ENCODE measurements around the gene LRRK1. TPM values are rescaled to one million over a fixed set of nuclear protein-coding genes. Genes with fewer than 3 reads are reported as not detected.

LRRK1 gene
- total RNA-seq, 1 donor from 2014 or later = 4.2 TPM

DNA sequence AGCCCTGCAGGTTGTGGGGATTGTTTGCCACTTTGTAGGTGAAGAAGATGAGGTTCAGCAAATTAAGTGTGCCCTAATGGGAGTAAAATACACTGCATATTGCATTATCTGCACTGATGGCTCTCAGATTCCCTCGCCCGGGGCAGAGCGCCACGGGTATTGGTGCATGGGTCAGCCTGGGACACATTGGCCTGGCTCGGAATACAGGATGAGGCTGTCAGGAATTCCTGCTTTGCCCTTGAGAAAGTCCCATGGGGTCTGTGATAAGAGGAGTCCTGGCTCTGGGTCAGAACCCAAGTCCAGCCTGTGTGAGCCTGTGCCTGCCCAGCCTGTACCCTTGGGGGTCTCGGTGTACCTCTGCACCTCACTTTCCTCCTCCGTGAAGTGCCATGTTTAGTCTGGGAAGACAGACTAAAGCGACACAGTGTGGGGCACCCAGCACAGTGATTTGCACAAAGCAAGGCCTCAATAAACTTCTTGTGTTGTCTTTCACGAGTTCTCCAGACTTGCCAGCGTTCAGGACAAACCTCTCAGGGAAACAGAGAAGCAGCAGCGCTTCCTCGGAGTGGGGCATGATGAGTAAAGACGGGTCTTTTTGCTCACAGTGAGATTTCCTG is 107.6 kb downstream of the LRRK1 start:
- FAIRE-seq = no peak
- no peak for DNase-seq (ENCODE audit: low read depth)
- no peaks in the 10 kb centered on the region for H3K27me3 ChIP-seq (ENCODE audit: control insufficient read depth, insufficient read depth, low read length)
- H3K4me3 ChIP-seq (ENCODE audit: low read depth, low read length) = no peak overlapping the region
- TF ChIP-seq, protein P1, sequence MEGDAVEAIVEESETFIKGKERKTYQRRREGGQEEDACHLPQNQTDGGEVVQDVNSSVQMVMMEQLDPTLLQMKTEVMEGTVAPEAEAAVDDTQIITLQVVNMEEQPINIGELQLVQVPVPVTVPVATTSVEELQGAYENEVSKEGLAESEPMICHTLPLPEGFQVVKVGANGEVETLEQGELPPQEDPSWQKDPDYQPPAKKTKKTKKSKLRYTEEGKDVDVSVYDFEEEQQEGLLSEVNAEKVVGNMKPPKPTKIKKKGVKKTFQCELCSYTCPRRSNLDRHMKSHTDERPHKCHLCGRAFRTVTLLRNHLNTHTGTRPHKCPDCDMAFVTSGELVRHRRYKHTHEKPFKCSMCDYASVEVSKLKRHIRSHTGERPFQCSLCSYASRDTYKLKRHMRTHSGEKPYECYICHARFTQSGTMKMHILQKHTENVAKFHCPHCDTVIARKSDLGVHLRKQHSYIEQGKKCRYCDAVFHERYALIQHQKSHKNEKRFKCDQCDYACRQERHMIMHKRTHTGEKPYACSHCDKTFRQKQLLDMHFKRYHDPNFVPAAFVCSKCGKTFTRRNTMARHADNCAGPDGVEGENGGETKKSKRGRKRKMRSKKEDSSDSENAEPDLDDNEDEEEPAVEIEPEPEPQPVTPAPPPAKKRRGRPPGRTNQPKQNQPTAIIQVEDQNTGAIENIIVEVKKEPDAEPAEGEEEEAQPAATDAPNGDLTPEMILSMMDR (IDR thresholded peaks at IDR 0.05; ENCODE audit: insufficient read depth, low read length, severe bottlenecking) = no peak
- peaks cover 11% of the 10 kb centered on the region for H3K36me3 ChIP-seq (ENCODE audit: control insufficient read depth, insufficient read depth, low read length)

DNA sequence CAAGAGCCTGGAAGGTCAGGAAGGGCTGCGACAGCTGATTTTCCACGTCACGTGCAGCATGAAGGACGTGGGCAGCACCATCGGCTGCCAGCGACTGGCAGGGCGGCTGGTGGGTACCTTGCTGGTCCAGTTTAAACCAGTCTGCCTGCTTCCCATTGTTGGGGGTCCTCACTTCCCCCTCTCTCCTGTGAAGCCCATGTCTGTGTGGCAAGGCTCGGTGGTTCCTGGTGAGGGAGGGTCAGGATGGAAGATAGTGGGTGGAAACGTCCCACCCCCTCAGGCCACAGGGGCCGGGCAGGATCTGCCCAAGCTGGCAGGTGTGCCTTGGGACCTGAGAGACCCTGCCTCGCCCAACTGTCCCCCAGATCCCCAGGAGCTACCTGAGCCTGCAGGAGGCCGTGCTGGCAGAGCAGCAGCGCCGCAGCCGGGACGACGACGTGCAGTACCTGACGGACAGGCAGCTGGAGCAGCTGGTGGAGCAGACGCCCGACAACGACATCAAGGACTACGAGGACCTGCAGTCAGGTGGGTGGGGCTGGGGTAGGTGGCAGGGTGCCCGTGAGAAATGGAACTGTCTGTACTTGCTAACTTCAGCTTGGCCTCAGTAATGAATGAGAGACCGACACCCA is 108.2 kb downstream of the LRRK1 start:
- peaks cover 9% of the 10 kb centered on the region for H3K36me3 ChIP-seq (ENCODE audit: control insufficient read depth, insufficient read depth, low read length)
- TF ChIP-seq, protein P1 (IDR thresholded peaks at IDR 0.05; ENCODE audit: insufficient read depth, low read length, severe bottlenecking) = no peak
- FAIRE-seq (no peak), DNase-seq (ENCODE audit: low read depth) (peak; percentile 43)
- no peak overlapping the region for H3K4me3 ChIP-seq (ENCODE audit: low read depth, low read length)
- H3K27me3 ChIP-seq (ENCODE audit: control insufficient read depth, insufficient read depth, low read length) = no peaks in the 10 kb centered on the region

DNA sequence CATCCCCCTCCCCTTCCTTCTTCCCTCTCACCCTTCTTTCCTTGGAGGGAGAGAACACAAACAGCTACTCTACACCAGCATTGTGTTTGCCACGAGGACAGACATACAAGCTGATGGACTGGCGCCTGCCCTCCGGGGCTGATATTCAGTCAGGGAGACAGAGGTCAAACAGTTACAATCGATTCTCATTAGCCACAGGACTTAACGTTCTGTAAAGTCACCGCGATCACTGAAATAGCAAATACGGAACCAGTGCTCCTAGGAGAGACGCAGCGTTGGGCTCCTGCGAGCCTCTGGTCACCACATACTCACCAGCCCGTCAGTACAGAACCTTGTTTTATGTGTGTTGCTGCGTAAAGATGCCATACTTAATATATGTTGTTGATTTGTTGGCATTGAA is 108.8 kb downstream of the LRRK1 start:
- no peak for FAIRE-seq
- H3K4me3 ChIP-seq (ENCODE audit: low read depth, low read length) = no peak overlapping the region

DNA sequence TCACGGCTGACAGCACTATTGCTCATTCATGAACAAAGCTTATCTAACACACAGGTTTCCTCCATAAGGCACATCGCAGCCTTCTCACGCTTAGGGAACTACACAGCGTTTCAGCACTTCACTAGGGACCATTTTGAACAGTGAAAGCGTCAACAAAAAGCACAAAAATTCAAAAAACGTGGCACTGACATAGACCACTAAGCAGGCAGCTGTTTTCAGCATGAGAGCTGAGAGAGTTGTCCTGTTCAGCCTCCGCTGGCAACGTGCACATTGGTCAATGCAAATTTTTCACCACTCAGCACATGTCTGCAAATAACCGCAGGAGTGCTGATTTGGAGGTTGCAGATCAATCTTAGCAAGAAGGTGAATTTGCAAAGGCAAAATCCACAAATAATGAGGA is 109.2 kb downstream of the LRRK1 start:
- H3K36me3 ChIP-seq (ENCODE audit: control insufficient read depth, insufficient read depth, low read length) = peaks cover 9% of the 10 kb centered on the region
- DNase-seq (ENCODE audit: low read depth) (no peak), FAIRE-seq (peak; percentile 50)
- TF ChIP-seq, protein P1 (IDR thresholded peaks at IDR 0.05; ENCODE audit: insufficient read depth, low read length, severe bottlenecking) = no peak
- H3K27me3 ChIP-seq (ENCODE audit: control insufficient read depth, insufficient read depth, low read length) = no peaks in the 10 kb centered on the region
- H3K4me3 ChIP-seq (ENCODE audit: low read depth, low read length) = no peak overlapping the region

More for the DNA sequence above, 108.8 kb downstream of the LRRK1 start:
- TF ChIP-seq, protein P1 (IDR thresholded peaks at IDR 0.05; ENCODE audit: insufficient read depth, low read length, severe bottlenecking) = no peak
- DNase-seq (ENCODE audit: low read depth) = no peak
- H3K27me3 ChIP-seq (ENCODE audit: control insufficient read depth, insufficient read depth, low read length) = no peaks in the 10 kb centered on the region
- peaks cover 9% of the 10 kb centered on the region for H3K36me3 ChIP-seq (ENCODE audit: control insufficient read depth, insufficient read depth, low read length)

DNA sequence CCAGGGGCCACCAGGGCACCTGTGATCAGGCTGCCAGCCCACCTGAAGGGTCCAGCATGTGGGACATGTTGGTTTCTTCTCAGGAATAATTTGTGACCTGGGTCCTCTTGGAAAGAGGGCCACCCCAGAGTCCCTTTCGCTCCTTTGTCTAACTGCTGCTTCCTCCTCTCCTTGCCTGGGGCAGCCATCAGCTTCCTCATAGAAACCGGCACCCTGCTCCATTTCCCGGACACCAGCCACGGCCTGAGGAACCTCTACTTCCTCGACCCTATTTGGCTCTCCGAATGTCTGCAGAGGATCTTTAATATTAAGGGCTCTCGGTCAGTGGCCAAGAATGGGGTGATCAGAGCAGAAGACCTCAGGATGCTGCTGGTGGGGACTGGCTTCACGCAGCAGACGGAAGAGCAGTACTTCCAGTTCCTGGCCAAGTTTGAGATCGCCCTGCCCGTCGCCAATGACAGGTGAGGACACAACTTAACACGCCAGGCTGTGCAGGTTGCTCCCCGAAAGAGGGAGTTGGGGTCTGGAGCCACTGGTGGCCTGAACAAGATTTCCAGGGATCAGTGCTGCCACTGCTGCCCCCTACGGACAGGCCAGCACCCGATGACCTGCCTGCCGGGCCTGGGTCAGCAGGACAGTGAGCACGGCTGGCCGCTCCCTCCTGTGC is 109.7 kb downstream of the LRRK1 start:
- TF ChIP-seq, protein P1 (IDR thresholded peaks at IDR 0.05; ENCODE audit: insufficient read depth, low read length, severe bottlenecking) = no peak
- no peaks in the 10 kb centered on the region for H3K27me3 ChIP-seq (ENCODE audit: control insufficient read depth, insufficient read depth, low read length)
- H3K4me3 ChIP-seq (ENCODE audit: low read depth, low read length) = no peak overlapping the region
- no peak for DNase-seq (ENCODE audit: low read depth)
- H3K36me3 ChIP-seq (ENCODE audit: control insufficient read depth, insufficient read depth, low read length) = peaks cover 9% of the 10 kb centered on the region
- peak; percentile 7 for FAIRE-seq

Data from bronchial epithelial cell (primary cell).